ENCODE measurements around the gene THY1.
A peak's percentile ranks its signal among the peaks of the same experiment; 100 is the strongest.

The THY1 gene

DNA sequence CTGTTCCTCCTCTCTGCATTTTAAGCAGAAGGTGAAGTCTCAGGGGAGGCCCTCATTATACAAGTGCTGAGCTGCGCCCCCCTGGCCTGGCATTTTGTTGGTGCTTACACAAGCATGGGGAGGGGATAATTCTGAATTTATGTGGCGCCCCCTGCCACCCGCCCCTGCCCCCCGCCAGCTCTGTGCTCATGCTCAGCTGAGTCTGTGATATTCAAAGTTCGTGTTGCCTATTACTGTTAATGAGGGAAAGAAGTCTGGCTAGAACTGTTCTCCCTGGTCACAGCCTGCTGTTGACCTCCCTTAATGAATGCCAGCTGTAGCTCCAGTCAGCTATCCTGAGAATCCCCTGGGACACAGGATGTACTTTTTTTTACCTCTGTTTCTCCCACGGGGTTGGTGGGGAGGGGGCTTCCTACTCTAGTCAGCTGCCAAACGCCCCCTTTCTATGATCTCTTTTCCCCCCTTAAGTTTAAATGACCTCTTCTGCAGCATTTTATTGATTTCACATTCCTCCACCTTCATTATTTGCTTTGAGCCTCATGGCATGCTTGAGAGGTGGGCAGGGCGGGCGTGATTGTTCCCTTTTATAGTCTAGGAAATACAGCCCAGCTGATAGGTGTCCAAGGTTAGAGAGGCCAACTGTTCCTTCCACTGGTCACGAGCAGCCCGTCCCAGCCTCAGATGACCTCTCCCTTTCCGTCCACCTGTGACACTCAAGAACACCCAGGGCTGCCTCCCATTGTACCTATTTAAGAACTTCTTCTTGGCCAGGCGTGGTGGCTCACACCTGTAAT is 53.6 kb downstream of the THY1 start:
- DNase-seq (ENCODE audit: low read depth): no peak

DNA sequence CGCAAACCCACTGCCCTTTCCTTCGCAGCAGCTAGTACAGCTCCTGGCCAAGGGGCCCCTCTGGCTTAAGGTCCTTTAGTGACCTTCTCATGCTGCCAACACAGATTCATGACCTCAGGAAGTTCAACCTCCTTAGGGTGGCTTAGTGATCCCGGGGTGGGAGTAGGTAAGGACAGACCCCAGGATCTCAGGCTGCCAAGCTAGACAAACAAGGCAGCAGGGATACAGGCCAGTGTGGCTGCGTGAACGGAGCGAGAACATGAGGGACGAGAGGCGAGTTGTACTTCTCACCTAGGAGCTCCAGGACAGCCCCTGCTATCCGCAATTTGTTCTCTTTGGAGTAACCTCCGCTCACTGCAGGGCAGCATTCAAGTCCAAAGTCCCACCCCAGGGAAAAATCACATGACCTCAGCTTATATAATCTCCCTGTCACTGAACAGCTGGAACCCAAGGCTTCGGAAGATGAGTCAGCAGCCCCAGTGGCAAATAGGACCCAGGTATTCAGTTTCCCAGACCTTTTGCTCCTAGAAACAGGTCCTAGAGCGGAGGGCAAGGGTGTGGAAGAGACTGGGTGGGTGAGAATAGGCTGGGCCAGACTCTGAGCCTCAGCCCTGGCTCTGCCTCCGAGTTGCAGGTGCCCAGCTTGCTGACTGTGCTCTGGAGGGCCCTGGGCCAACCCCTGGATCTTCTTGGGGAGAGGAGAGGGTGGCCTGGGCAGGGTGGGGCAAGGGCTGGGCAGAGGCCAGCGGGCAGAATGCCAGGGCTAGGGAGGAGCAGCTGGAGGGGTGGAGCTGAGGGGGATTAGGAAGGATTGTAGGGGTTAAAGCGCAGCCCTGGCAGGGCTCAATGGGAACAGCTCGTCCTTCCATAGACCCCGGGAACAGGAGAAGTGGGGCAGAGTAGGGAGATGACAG is 54.6 kb downstream of the THY1 start:
- DNase-seq (ENCODE audit: low read depth): peak; percentile 81

DNA sequence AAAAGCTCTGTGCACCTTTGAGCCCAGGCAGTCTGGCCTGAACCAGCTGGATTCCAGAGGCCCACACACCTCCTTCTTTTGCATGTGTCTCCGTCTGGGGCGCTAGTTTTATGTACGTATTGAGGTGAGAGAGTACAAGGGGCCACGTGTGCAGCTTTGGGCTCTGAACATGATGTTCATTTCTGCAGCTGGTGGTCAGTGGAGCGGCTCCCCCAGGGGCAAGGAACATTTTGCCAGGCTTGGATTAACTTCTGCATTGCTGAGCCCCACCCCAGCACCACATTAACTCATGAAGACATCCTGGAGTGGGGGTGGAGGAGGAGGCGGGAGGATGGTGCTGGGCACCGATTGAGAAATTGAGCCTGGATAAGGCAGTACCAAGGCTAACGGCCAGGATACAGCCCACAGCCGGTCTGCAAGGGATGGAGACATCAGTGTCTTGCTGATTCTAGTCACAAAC is 55.3 kb downstream of the THY1 start:
- DNase-seq (ENCODE audit: low read depth): peak; percentile 99

All from amniotic epithelial cell (primary cell).